ENCODE measurements around the gene ZBED1.
"Not testable (repeated sequence)": the region's sequence is repeated elsewhere in the genome, so short reads cannot be mapped to it uniquely, and the experiment has no call there.

The ZBED1 gene

GRCh38 chrX:2460821-2461710 is 39.7 kb downstream of the ZBED1 start:
- DNase-seq (ENCODE audit: low read depth, low spot score); H3K27ac ChIP-seq: not testable (repeated sequence)

GRCh38 chrX:2460048-2460447 is 40.7 kb downstream of the ZBED1 start:
- not testable (repeated sequence) for DNase-seq (ENCODE audit: low read depth, low spot score); H3K27ac ChIP-seq

- DNase-seq (ENCODE audit: low read depth, low spot score): no peak
- no peak overlapping the region for H3K27ac ChIP-seq
These were observed 42.5 kb downstream of the ZBED1 start for GRCh38 chrX:2458309-2458708.

DNA sequence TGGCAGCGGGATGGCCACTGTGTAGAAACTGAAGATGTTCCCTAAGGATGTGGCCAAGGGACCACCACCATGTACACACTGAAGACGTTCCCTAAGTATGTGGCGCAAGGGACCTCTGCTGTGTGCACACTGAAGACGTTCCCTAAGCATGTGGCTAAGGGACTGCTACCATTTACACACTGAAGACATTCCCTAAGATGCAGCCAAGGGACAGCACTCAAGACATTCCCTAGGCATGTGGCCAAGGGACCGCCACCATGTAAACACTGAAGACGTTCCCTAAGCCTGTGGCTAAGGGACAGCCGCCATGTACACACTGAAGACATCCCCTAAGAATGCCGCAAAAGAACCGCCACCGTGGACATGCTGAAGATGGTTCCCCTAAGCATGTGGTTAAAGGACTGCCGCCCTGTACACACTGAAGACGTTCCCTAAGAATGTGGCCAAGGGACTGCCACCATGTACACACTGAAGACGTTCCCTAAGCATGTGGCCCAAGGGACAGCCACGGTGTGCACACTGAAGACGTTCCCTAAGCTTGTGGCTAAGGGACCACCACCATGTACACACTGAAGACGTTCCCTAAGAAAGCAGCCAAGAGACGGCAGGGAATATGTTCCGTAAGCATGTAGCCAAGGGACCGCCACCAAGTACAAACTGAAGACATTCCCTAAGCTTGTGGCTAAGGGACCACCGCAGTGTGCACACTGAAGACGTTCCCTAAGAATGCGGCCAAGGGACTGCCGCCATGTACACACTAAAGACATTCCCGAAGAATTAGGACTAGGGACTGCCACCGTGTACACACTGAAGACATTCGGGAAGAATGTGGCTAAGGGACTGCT is 43.3 kb downstream of the ZBED1 start:
- H3K27ac ChIP-seq: no peak overlapping the region
- DNase-seq (ENCODE audit: low read depth, low spot score): no peak

DNA sequence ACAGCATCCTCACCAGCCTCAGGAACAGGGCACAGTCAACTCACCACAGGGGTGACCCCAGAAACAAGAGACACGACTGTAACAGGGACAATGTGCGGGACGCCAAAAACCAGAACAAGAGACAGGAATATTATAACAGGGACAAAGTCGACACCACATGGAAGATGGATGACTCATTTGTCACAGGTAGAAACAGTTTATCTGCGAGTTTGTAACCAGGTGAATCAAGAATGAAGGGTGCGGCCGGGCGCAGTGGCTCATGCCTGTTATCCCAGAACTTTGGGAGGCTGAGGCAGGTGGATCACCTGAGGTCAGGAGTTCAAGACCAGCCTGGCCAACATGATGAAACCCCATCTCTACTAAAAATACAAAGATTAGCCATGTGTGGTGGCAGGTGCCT is 44.7 kb downstream of the ZBED1 start:
- not testable (repeated sequence) for DNase-seq (ENCODE audit: low read depth, low spot score)

DNA sequence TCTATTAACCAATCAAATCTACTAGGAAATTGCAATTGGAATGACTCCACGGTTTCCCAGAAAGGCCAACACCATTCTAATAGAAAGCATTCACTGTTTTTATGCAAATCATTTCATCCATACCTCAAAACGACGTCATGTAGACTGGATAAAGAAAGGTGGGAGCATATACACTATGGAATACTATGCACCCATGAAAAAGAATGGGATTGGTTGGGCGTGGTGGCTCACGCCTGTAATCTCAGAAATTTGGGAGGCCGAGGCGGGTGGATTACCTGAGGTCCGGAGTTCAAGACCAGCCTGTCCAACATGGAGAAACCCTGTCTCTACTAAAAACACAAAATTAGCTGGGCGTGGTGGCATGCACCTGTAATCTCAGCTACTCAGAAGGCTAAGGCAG is 46.2 kb downstream of the ZBED1 start:
- not testable (repeated sequence) for DNase-seq (ENCODE audit: low read depth, low spot score)

More for the DNA sequence above, 44.7 kb downstream of the ZBED1 start:
- H3K27ac ChIP-seq: not testable (repeated sequence)

GRCh38 chrX:2452799-2453198 is 48.0 kb downstream of the ZBED1 start:
- no peak for DNase-seq (ENCODE audit: low read depth, low spot score)
- no peak overlapping the region for H3K27ac ChIP-seq

More for the DNA sequence above, 46.2 kb downstream of the ZBED1 start:
- not testable (repeated sequence) for H3K27ac ChIP-seq

- DNase-seq (ENCODE audit: low read depth, low spot score): no peak
- no peak overlapping the region for H3K27ac ChIP-seq
These were observed 48.4 kb downstream of the ZBED1 start for GRCh38 chrX:2452317-2452784.

DNA sequence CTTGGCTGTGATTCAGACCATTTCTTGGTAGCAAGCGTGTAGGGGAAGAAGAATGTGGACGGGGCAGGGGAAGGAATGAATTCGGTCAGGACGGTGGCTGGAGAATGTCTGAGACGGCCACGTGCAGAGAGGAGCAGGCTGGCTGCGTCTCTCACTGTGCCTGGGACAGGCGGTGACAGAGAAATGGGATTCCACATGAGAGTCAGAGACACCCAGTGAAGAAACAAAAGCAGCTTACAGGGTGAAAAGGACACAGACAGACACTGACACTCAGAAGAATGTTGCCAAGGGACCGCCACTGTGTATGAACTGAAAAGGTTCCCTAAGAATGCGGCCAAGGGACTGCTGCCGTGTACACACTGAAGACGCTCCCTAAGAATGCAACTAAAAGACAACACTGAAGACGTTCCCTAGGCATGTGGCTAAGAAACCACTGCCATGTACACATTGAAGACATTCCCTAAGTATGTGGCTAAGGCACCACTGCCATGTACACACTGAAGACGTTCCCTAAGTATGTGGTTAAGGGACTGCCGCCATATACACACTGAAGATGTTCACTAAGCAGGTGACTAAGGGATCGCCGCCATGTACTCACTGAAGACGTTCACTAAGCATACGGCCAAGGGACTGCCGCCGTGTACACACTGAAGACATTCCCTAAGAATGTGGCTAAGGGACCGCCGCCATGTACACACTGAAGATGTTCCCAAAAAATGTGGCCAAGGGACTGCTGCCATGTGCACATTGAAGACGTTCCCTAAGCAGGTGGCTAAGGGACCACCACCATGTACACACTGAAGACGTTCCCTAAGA is 49.1 kb downstream of the ZBED1 start:
- no peak overlapping the region for H3K27ac ChIP-seq
- DNase-seq (ENCODE audit: low read depth, low spot score): no peak

DNA sequence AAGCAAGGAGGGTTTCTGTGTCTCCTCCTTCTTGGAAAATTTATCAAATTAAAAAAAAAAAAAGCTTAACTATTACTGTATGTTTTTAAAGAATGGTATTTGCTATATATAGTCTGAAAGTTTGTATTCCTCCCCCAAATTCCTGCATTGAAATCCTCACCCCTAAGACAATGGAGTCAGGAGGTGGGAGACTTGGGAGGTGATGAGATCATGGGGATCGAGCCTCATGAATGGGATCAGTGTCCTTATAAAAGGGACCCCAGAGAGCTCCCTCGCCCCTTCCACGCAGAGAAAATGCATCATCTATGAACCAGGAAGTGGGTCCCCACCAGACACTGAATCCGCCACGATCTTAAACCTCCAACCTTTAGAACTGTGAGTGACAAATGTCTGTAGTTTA is 50.1 kb downstream of the ZBED1 start:
- H3K27ac ChIP-seq: no peak overlapping the region
- DNase-seq (ENCODE audit: low read depth, low spot score): no peak

DNA sequence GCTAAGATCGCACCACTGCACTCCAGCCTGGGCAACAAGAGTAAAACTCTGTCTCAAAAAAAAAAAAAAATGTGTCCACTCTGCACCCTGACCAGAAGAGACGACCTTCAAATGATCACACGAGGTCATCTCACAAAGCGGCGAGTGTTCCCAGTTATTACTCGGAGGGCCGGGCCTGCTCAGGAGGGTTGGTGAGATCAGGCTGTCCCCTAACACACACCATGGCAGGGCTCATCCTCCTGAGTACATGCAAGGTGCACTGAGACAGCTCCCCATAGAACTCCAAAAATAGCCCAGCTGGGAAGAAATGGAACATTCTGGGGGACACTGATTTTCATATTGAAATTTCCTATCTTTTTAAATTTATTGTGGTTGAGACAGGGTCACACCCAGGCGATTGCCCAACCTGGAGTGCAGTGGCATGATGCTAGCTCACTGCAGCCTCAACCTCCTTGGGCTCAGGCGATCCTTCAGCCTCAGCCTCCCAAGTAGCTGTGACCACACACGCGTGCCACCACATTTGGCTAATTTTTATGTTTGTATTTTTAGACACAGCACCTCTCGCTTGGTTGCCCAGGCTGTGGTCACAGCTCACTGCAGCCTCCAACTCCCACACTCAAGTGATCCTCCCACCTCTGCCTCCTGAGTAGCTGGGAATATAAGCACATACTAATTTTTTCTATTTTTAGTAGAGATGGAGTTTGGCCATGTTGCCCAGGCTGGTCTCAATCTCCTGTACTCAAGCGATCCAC is 51.5 kb downstream of the ZBED1 start:
- DNase-seq (ENCODE audit: low read depth, low spot score): no peak
- H3K27ac ChIP-seq: no peak overlapping the region

- no peak for DNase-seq (ENCODE audit: low read depth, low spot score)
- H3K27ac ChIP-seq: no peak overlapping the region
These were observed 53.3 kb downstream of the ZBED1 start for GRCh38 chrX:2447484-2447883.

- H3K27ac ChIP-seq: no peak overlapping the region
- no peak for DNase-seq (ENCODE audit: low read depth, low spot score)
These were observed 54.0 kb downstream of the ZBED1 start for GRCh38 chrX:2446815-2447214.

- H3K27ac ChIP-seq: no peak overlapping the region
- no peak for DNase-seq (ENCODE audit: low read depth, low spot score)
These were observed 54.8 kb downstream of the ZBED1 start for GRCh38 chrX:2445662-2446623.

DNA sequence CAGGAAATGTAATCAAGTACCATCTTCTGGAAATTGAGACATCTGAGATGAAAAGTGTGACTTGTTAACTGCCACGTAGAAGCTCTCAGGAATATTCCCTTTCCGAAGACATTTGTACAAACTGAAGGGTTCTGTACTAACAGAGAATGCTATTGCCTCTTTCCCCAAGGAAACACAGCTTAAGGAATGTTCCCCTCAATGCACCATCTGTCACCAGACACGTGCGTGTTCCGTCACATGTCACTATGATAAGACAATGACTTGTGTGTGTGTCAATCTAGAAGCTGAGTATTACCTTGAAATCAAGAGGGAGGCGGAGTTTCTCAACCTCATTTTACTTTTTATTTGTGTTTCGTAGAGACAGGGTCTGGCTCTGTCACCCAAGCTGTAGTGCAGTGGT is 58.1 kb downstream of the ZBED1 start:
- no peak for DNase-seq (ENCODE audit: low read depth, low spot score)
- H3K27ac ChIP-seq: no peak overlapping the region

DNA sequence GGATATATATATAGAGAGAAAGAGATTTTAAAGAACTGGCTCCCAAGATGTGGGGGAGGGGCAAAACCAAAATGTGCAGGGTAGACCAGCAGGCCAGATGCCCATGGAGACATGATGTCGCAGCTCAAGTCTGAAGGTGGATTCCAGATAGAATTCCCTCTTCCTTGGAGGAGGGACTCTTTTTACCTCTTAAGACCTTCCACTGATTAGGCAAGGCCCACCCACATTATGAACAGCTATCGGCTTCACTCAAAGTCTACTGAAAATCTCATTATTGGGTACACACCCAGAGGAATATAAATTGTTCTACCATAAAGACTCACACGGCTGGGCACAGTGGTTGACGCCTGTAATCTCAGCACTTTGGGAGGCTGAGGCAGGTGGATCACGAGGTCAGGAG is 59.3 kb downstream of the ZBED1 start:
- no peak for DNase-seq (ENCODE audit: low read depth, low spot score)
- no peak overlapping the region for H3K27ac ChIP-seq

DNA sequence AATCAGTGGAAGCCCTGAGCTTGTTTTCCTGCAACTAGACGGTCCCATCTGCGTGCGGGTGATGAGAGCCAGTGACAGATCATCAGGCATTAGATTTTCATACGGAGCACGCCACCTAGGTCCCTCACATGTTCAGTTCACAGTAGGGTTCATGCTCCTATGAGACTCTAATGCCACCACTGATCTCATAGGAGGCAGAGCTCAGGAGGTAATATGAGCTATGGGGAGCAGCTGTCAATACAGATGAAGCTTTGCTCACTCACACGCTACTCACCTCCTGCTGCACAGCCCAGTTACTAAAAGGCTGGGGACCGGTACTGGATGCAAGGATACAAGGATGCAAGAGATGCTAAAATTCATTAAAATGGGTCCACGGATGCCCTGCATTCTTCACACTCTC is 61.2 kb downstream of the ZBED1 start:
- H3K27ac ChIP-seq: no peak overlapping the region
- no peak for DNase-seq (ENCODE audit: low read depth, low spot score)

Data from epithelial cell of prostate (primary cell).